ENCODE measurements around the gene C1QTNF1.
"Not testable (repeated sequence)": the region's sequence is repeated elsewhere in the genome, so short reads cannot be mapped to it uniquely, and the experiment has no call there.

Gene C1QTNF1

DNA sequence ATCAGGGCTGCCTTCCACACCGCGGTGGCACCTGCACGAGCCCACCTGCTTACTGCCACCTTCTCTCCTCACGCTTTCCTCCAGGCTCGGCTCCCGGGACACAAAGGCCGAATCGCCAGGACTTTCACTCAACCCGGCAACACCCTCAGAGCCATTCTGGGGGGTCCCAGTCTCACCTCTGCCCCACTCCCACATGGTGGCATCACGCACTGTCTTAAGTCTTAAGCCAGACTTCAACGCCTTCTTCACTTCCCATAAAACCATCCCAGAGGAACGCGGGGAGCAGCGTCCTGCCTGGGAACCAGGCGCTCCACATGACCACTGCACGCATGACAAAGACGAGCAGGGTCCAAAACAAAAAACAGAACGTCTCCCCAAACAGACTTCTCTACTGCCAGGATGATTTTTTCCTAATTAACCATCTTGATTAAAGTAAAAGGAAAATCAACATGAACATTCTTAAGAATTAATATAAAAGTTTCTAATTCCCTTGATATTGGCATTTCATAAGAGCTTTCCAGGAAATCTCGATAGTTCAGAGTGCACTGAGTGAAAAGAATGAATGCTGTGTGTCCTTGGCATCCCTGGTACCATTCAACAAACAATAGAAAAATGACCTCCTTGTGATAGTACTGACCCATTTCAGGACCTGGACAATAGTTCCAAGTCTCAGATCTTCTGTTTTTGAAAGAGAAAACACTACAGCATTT is 17.0 kb upstream of the C1QTNF1 start:
- no peak for DNase-seq

DNA sequence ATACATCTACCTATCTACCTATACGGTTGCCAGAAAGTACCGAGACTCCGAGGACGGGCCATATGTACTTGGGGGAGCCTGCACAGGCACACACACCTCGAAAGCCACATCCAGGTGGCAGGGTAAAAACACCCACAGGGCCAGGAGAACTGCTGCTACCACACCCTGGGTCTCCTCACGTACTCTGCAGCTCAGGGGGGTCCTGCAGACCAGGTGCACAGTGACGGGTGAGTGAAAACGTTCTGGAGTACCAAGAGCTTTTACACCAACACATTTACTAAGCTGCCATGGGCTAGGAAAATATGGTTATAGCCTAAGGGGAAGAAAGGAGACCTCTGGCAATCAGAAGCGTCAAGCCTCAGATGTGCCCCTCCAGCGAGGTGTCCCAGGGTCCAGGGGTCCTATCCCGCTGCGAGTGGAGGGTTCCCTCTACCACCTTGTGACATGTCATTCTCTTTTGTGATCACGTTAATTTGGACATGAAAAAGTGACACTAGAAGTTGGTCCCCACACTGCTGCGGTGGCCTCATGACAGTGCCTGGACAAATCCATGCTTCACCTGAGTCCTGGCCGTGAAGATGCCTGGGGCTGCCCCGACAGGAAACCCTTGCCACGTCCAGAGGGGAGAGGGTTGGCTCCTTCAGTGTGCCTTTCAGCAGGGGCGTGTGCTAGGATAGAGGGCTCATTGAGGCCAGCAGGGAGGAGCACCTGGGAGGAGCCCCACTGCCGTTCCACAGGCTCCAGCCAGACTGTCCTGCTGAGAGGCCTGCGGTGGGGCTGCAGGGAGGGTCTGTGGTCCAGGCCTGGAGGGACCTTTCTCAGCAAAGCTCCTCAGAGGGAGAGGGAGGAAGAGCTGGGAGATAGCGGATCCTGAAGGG is 16.2 kb upstream of the C1QTNF1 start:
- no peak for DNase-seq

DNA sequence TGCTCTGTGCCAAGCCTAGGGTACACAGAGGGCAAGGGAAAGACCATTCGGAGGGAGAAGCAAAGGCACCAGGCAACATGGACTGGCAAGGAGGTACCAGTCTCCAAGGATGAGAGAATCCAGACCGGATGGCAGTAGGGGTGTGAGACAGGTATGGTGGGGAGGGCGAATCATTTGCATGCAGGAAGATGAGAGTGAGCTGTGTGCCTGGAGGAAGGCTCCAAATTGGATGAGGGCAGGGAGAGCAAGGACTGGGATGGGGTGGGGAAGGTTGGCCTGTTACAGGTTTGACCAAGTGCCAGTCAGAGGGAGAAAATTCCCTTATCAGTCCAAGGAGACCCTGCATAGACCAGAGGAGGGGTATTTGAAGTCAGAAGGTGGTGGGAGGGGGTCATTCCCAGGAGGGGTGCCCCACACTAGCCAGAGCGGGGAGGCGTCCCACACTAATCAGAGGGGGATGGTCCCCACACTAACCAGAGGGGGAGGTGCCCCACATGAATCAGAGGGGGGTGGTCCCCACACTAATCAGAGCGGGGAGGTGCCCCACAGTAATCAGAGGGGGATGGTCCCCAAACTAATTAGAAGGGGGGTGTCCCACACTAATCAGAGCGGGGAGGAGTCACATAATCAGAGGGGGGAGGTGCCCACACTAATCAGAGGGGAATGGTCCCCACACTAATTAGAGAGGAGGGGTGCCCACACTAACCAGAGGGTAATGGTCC is 15.1 kb upstream of the C1QTNF1 start:
- no peak for DNase-seq

- DNase-seq: peak; percentile 55
Observed at GRCh38 chr17:79009397-79010303, 14.3 kb upstream of the C1QTNF1 start, which contains the start of gene CANT1. Gene CANT1, minus strand, starts transcription at chr17:79009764. Its CDS starts 12,142 bp downstream, at chr17:78997622.

GRCh38 chr17:79010304-79010646 is 13.7 kb upstream of the C1QTNF1 start:
- no peak for DNase-seq

DNA sequence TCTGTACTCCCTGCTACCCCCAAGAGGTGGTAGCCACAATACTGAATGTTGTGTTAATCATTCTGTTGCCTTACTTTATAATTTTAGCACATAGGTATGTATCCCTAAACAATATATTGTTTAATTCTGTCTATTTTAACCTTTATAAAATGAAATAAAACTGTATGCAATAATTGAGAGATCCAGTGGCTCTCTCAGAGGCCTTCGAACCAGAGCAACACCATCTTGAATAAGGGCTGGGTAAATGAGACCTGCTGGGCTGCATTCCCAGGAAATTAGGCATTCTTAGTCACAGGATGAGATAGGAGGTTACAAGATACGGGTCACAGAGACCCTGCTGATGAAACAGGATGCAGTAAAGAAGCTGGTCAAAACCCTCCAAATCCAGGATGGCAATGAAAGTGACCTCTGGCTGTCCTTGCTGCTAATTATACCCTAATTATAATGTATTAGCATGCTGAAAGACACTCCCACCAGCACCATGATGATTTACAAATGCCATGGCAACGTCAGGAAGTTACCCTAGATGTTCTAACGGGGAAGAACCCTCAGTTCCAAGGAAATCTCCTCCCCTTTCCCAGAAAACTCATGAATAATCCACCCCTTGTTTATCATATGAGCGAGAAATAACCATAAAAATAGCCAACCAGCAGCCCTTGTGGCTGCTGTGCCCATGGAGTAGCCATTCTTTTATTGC is 12.4 kb upstream of the C1QTNF1 start:
- no peak for DNase-seq

DNA sequence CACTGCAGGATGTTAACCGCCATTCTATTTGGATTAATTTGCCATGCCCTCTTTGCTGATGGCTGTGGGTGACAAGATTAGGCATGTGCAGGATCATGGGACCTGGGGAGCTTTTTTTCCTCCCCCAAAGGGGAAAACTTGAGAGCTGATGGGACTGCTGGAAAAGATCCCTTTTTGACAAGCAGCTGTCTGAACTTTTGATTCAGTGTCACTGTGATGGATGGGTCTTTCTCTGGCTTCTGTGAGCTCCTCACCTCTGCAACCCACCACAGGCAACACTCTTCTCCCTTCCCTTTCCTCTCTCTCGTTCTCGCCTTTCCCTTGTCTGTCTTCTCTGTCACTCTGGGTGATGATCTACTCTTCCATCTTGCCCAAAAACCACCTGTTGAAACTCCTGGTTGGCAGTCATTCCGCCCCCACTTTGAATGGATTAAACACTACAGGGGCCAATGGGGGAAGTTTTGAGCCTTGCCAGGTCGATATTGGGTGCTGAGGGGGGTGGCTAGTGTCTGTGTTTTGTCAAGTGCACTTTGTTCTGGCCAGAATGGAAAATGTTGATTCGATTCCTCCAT is 11.3 kb upstream of the C1QTNF1 start:
- no peak for DNase-seq

DNA sequence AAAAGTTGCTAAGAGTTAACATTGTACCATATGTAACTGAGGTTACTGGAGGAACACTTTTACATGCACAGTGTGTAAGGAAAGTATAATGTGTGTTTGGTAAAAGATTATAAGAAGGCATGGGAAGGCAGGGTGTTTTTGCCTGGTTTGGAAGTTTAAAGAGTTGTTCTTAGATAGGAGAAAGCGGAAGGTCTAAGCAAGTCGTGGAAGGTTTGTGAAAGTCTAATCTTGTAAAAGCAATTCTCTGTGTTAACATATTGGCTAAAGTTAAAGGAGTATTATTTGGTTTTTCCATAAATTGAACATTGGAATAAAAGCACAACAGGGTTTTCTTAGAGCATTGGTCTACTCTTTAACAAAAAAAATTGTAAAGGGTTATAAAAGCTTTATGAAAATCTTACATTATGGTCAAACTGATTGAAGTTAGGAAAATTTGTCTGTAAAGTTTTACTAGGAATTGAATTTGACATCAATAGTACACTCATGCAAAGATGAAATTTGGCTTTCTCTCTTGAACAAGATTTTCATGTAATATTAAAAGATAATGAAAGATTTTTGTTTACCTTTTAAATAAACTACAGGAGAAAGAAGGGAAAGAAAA is 9.7 kb upstream of the C1QTNF1 start:
- no peak for DNase-seq

GRCh38 chr17:79017546-79018369 is 6.2 kb upstream of the C1QTNF1 start:
- no peak for DNase-seq

DNA sequence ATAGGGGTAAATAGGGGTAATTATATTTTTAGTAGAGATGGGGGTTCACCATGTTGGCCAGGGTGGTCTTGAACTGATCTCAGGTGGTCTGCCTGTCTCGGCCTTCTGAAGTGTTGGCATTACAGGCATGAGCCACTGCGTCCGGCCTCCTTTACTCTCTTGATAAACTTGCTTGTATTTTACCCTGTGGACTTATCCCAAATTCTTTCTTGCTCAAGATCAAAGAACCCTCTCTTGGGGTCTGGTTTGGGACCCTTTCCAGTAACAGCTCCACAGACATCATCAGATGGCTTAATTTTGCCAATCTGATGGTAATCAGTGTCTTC is 5.6 kb upstream of the C1QTNF1 start:
- DNase-seq: no peak

DNA sequence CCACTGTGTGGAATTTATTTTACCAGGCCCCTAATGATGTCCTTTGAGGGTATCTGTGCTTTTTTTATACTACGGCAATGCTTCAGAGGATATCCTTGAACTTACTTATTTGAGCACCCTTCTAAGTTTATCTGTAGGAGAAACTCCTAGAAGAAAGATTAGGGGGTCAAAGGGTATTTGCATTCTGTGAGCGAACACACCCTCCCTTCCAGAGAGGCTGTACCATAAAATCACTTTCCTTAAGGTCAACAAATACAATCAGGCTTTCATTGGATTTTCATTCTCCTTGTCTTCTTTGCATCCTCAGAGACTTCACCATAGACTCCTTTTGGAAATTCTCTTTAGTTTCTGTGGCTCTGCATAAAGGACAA is 4.7 kb upstream of the C1QTNF1 start:
- no peak for DNase-seq

- DNase-seq: no peak
Observed at GRCh38 chr17:79019632-79020584, 4.1 kb upstream of the C1QTNF1 start.

- no peak for DNase-seq
Observed at GRCh38 chr17:79020631-79021301, 3.2 kb upstream of the C1QTNF1 start.

DNA sequence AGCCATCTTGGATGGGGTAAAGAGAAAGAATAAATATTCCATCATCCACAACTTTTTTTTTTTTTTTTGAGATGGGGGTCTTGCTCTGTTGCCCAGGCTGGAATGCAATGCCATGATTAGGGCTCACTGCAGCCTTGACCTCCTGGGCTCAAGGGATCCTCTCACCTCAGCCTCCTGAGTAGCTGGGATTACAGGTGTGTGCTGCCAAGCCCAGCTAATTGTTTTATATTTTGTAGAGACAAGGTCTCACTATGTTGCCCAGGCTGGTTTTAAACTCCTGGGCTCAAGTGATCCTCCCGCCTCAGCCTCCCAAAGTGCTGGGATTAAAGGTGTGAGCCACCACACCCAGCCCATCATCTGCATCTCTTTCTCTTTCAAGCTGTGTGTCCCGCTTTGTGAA is 2.0 kb upstream of the C1QTNF1 start:
- not testable (repeated sequence) for DNase-seq

GRCh38 chr17:79022507-79022991 is 1.4 kb upstream of the C1QTNF1 start:
- no peak for DNase-seq

- no peak for DNase-seq
Observed at GRCh38 chr17:79023180-79023705, 726 bp upstream of the C1QTNF1 start.

GRCh38 chr17:79024901-79025737 is 1.1 kb downstream of the C1QTNF1 start:
- DNase-seq: no peak

Data from NCI-H1092 (cell line).